GM10248 (cell line): ENCODE data around the gene PTPRN2.

Source experiments
- CTCF ChIA-PET: fragments of 300-600 bp; sonication (Branson Sonifier 250); formaldehyde crosslinking; extraction: SDS; loops from one replicate; lab custom pipeline; 2021; ENCODE audit warnings: antibody characterized with exemption; lab: Yijun Ruan, JAX
- POLR2A ChIA-PET: fragments of 350-650 bp; sonication (Branson Sonifier 250); formaldehyde crosslinking; extraction: SDS; loops from one replicate; lab custom pipeline; 2020; ENCODE audit warnings: antibody characterized with exemption; lab: Yijun Ruan, JAX
- DNase-seq: peaks from one replicate; pipeline ENCODE4 v3.0.0; 2012; ENCODE audit errors: extremely low spot score
- CTCF ChIP-seq: IDR thresholded peaks from 2 replicates; pipeline ENCODE4 v1.5.1; 2012; ENCODE audit warnings: mild to moderate bottlenecking, low read depth; ENCODE audit errors: extremely low read depth, missing control alignments, control extremely low read depth

The PTPRN2 gene

GRCh38 chr7:158558816-158559215, 28.8 kb downstream of the PTPRN2 start:
- no peak for DNase-seq
- POLR2A ChIA-PET = no interaction called here
- CTCF ChIA-PET = no interaction called here
- TF ChIP-seq CTCF = no peak

GRCh38 chr7:158557441-158557755, 30.2 kb downstream of the PTPRN2 start:
- TF ChIP-seq CTCF = no peak
- ChIA-PET POLR2A (no interaction called here), CTCF (interaction anchor here (0.9 kb wide), 1 partner anchor 16 kb away, joined by 3 read pairs; no protein-coding TSS in a partner anchor)
- no peak for DNase-seq

- ChIA-PET CTCF (interaction anchor here (0.9 kb wide), 1 partner anchor 16 kb away, joined by 3 read pairs; no protein-coding TSS in a partner anchor), POLR2A (no interaction called here)
- no peak for DNase-seq
- no peak for TF ChIP-seq CTCF
Measured at GRCh38 chr7:158556721-158557440, 30.7 kb downstream of the PTPRN2 start.

GRCh38 chr7:158555034-158555520, 32.5 kb downstream of the PTPRN2 start:
- DNase-seq = no peak
- POLR2A ChIA-PET = no interaction called here
- CTCF ChIA-PET = no interaction called here

GRCh38 chr7:158550886-158551452, 36.7 kb downstream of the PTPRN2 start:
- CTCF ChIA-PET = no interaction called here
- TF ChIP-seq CTCF = no peak
- DNase-seq = no peak
- POLR2A ChIA-PET = no interaction called here

More at GRCh38 chr7:158555034-158555520, 32.5 kb downstream of the PTPRN2 start:
- TF ChIP-seq CTCF = no peak

GRCh38 chr7:158550394-158550700, 37.3 kb downstream of the PTPRN2 start:
- CTCF ChIA-PET = no interaction called here
- no peak for DNase-seq
- POLR2A ChIA-PET = no interaction called here
- no peak for TF ChIP-seq CTCF
